Measurements from ENCODE around the gene TH.

GRCh38 chr11:2166091-2166851 lies 5.3 kb downstream of the TH start:
- TF ChIP-seq ATF2 (IDR thresholded peaks at IDR 0.05; ENCODE audit: low read length) (no peak), CTCF (IDR thresholded peaks at IDR 0.05; ENCODE audit: control extremely low read depth in 1 of 3, insufficient read depth in 1 of 3, low read depth in 1 of 3, low read length in 3 of 3) (peak in 2 of 3 experiments; percentile 76 to 77; a peak in 3 of 4 replicates), SRF (IDR thresholded peaks at IDR 0.05; ENCODE audit: low read depth, low read length) (no peak), POLR2A (IDR thresholded peaks at IDR 0.05; ENCODE audit: control extremely low read depth in 1 of 2, low read depth in 2 of 2, low read length in 2 of 2) (no peak), POLR2AphosphoS5 (IDR thresholded peaks at IDR 0.05; ENCODE audit: low read depth, low read length) (no peak), EZH2 (IDR thresholded peaks at IDR 0.05; ENCODE audit: low read depth, low read length, severe bottlenecking) (no peak)
